Measurements from ENCODE around the gene NKD1. TPM values are rescaled to one million over a fixed set of nuclear protein-coding genes. Genes with fewer than 3 reads are reported as not detected.

The NKD1 gene
- total RNA-seq, 1 donor: not detected

DNA sequence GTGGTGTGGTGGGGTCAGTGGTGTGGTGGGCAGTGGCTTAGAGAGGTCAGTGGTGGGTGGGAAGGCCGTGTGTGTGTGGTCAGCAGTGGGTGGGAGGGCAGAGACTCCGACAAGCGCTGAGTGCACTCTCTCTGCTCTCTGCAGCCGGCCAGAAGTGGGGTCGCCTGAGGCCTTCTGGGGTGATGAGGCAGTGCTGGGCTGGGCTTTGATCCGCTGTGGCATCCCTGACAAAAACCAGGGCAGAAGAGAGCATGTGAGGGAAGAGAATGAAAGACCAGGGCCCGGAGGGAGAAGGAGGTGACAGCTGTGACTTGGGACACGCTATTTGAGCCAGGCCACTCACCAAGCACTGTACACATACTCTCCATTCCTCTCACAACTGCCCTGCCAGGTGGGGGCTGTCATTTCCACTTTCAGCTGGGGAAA lies 50.8 kb downstream of the NKD1 start:
- H3K4me3 ChIP-seq (ENCODE audit: low read depth, low read length): no peak overlapping the region
- TF ChIP-seq CTCF (IDR thresholded peaks at IDR 0.05; ENCODE audit: insufficient read depth, low read depth, low read length): no peak
- no peak for DNase-seq (ENCODE audit: low read depth)

DNA sequence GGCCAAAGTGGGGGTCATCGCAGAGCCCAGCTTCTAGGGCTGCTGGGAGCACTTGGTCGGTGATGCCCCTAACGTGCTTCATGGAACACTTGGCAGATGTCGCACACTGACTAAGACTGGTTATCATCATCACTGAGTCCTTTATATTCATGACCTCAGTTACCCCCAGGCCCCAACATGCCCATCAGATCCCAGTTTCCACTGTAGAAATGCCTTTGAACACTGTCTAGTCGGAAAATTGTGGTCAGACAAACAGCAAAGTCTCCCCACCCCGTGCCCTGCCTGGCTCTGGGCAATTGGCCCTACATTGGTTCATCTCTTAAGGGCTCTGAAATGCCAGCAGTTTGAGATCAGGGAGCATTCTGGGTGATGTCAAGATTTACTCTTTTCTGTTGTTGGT lies 51.3 kb downstream of the NKD1 start:
- DNase-seq (ENCODE audit: low read depth): no peak
- TF ChIP-seq CTCF (IDR thresholded peaks at IDR 0.05; ENCODE audit: insufficient read depth, low read depth, low read length): no peak
- H3K4me3 ChIP-seq (ENCODE audit: low read depth, low read length): no peak overlapping the region

DNA sequence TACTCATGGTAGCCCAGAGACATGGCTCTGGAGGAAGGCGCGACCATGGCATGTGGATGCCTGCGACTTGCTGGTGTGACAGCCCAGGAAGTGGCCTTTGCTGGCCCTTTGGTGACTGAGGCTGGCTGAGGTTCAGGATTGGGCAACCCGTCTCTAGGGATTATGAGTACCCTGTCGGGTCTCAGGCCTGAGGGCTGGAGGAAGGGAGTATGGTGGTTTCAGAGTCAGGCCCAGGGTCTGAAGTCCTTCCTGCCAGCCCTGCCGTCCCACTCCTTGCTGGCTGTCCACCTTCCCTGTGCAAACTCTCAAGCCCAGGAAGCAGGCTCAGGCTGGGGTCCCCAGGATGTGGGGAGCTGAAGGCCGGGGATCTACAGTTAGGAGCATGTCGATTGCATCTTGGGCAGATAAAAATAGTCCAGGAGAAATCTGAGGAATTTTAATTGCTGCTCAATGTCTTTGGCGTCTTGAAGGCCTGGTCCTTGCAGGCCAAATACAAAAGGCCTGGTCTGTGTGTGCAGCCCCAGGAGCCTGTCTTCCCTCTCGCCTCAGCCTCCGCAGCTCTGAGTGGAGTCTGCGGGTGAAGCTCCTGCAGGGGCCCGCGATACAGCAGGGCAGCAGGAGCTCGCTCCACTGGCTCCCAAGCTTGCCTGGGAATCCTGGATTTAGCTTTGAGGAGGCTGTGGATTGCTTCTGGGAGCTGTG lies 52.5 kb downstream of the NKD1 start:
- no peak for DNase-seq (ENCODE audit: low read depth)
- no peak overlapping the region for H3K4me3 ChIP-seq (ENCODE audit: low read depth, low read length)
- no peak for TF ChIP-seq CTCF (IDR thresholded peaks at IDR 0.05; ENCODE audit: insufficient read depth, low read depth, low read length)

- no peak overlapping the region for H3K4me3 ChIP-seq (ENCODE audit: low read depth, low read length)
- no peak for TF ChIP-seq CTCF (IDR thresholded peaks at IDR 0.05; ENCODE audit: insufficient read depth, low read depth, low read length)
- no peak for DNase-seq (ENCODE audit: low read depth)
These were observed 53.1 kb downstream of the NKD1 start for GRCh38 chr16:50601341-50601740.

DNA sequence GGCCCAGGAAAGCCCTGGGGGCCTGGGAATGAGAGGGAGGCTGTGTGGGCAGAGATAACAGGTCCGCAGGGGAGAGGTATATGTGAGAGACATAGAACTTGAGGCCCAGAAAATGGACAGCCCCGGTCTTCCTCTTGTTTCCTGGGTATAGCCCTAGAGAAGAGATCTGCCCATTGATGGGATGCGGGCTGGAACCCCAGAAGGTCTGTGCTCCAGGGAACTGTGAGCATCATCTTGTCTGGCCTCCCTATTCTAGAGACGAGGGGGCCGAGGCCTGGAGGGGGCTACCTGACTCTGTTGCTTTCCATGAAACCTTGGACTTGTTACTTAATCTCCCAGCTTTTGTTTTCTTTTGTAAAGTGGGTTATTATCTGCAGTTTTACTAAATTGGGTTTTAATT lies 53.9 kb downstream of the NKD1 start:
- DNase-seq (ENCODE audit: low read depth): no peak
- no peak overlapping the region for H3K4me3 ChIP-seq (ENCODE audit: low read depth, low read length)
- no peak for TF ChIP-seq CTCF (IDR thresholded peaks at IDR 0.05; ENCODE audit: insufficient read depth, low read depth, low read length)

DNA sequence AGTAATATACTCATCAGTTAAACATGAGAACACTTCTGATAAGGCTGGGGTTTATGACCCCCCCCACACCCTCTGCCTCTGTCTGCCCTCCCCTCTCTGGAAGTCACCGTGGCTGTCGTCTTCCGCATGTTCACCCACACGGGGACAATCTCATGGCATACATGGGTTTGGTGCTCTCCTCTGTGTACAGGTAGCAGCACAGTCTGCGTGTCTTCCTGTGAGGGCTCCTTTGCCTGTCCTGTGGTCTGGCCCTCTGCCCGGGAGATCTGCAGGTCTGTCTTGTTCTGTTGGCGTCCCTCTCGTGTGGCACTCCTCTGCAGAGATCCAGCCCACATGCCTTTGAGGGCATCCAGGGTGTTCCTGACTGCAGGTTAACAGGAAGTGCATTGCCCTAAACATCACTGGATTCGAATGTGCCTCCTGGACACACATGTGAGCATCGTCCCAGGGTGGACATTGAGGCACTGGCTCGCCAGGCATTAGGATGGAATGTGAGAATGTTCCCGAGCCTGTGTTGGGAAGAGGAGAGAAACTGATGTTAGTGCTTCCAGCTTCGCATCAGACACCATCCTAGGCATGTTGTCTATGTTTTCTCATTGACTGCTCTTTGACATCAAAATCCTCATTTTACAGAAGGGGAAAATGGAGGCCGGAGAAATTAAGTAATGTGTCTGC lies 54.5 kb downstream of the NKD1 start:
- no peak overlapping the region for H3K4me3 ChIP-seq (ENCODE audit: low read depth, low read length)
- no peak for DNase-seq (ENCODE audit: low read depth)
- no peak for TF ChIP-seq CTCF (IDR thresholded peaks at IDR 0.05; ENCODE audit: insufficient read depth, low read depth, low read length)

All from fibroblast of villous mesenchyme (primary cell).